Measurements from ENCODE around the gene ARRB2.
"Not testable (repeated sequence)": the region's sequence is repeated elsewhere in the genome, so short reads cannot be mapped to it uniquely, and the experiment has no call there.

DNA sequence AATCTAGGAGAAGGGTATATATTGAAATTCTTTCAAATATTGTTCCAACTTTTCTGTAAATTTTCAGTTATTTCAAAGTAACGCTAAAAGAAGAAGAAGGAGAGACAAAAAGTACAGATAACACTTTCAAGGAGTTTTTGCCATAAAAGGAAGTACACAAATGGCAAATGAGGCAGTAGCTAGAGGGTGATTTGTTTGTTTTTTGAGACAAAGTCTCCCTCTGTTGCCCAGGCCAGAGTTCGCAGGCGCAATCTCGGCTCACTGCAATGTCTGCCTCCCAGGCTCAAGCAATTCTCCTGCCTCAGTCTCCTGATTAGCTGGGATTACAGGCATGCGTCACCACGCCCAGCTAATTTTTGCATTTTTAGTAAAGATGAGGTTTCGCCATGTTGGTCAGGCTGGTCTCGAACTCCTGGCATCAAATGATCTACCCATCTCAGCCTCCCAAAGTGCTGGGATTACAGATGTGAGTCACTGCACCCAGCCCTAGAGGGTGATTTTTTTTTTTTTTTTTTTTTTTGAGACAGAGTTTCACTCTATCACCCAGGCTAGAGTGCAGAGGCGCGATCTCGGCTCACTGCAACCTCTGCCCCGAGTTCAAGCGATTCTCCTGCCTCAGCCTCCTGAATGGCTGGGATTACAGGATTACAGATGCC is 10.9 kb upstream of the ARRB2 start:
- TF ChIP-seq, protein P1, sequence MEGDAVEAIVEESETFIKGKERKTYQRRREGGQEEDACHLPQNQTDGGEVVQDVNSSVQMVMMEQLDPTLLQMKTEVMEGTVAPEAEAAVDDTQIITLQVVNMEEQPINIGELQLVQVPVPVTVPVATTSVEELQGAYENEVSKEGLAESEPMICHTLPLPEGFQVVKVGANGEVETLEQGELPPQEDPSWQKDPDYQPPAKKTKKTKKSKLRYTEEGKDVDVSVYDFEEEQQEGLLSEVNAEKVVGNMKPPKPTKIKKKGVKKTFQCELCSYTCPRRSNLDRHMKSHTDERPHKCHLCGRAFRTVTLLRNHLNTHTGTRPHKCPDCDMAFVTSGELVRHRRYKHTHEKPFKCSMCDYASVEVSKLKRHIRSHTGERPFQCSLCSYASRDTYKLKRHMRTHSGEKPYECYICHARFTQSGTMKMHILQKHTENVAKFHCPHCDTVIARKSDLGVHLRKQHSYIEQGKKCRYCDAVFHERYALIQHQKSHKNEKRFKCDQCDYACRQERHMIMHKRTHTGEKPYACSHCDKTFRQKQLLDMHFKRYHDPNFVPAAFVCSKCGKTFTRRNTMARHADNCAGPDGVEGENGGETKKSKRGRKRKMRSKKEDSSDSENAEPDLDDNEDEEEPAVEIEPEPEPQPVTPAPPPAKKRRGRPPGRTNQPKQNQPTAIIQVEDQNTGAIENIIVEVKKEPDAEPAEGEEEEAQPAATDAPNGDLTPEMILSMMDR (conservative IDR thresholded peaks at IDR 0.05): not testable (repeated sequence)
- not testable (repeated sequence) for TF ChIP-seq EZH2 (IDR thresholded peaks at IDR 0.05; ENCODE audit: low read depth)

Measured in PC-9 (cell line).